ENCODE results near the gene EGFL7. TPM values are rescaled to one million over a fixed set of nuclear protein-coding genes. Genes with fewer than 3 reads are reported as not detected.
A peak's percentile ranks its signal among the peaks of the same experiment; 100 is the strongest.

The EGFL7 gene
- total and polyA plus RNA-seq, 2 of the 8 experiments (the other 6 are each of a cell fraction or from before 2014, with no cell fraction given), result 37.8 to 53.4 TPM

DNA sequence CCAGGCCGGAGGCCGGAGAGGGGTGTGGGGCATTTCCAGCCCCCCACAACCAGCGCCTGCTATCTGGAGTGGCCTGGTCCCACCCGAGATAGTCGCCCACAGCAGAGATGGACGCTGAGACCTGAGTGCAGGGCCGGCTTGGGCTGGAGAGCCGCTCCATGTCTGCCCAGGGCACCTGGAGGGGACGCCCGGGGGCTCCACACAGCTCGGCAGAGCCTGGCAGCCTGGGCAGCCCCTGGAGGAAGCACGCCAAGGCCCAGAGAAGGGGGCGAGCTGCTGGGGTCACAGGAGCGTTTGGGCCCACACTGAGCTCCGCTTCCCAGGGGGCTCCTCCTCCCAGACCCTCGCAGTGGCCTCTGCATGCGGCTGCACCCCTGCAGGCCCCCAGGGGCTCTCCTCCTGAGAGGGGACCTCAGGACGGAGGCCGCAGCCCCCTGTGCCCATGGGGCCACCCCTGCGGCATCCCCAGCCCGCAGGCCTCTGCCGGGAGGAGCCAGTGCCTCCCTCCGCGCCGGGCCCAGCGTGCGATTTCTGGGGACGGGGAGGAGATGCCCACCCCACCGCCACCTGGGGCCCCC is 42.2 kb upstream of the EGFL7 start:
- no peak overlapping the region for H3K18ac ChIP-seq (ENCODE audit: extremely low read depth, low read length)
- no peaks in the 10 kb centered on the region for H3K9me3 ChIP-seq (ENCODE audit: insufficient read depth in 2 of 2, low read depth in 1 of 2, low read length in 1 of 2)
- H3K27me3 ChIP-seq (replicated peaks in 1 of 4; ENCODE audit: control insufficient read depth in 3 of 4, extremely low read depth in 1 of 4, insufficient read depth in 3 of 4, low read length in 3 of 4), result no peaks in the 10 kb centered on the region
- H2BK120ac ChIP-seq (replicated peaks; ENCODE audit: low read depth, low read length), result no peak overlapping the region
- no peaks in the 10 kb centered on the region for H3K79me1 ChIP-seq (ENCODE audit: low read depth, low read length)
- H4K5ac ChIP-seq (ENCODE audit: insufficient read length, low read depth, low read length), result no peak overlapping the region
- H2BK20ac ChIP-seq (ENCODE audit: low read length), result no peak overlapping the region
- WGBS, 2 experiments (ENCODE audit: extremely low coverage in 1 of 2, insufficient coverage in 1 of 2, insufficient read length in 1 of 2, insufficient replicate concordance in 2 of 2, low coverage in 1 of 2, low lambda C conversion rate in 2 of 2, missing lambda C conversion rate in 1 of 2), result 90% methylated on average over 21 of the region's 29 CpGs; no CpG with 5 or more reads in 1 of the 2 experiments
- H3K79me2 ChIP-seq (ENCODE audit: control insufficient read depth in 1 of 2, insufficient read depth in 2 of 2, low read length in 2 of 2), result no peaks in the 10 kb centered on the region
- H3K4ac ChIP-seq (replicated peaks; ENCODE audit: insufficient read length, low read depth, low read length), result no peak overlapping the region
- no peaks in the 10 kb centered on the region for H3K23me2 ChIP-seq (ENCODE audit: low read depth, low read length)
- H3K36me3 ChIP-seq (ENCODE audit: control insufficient read depth in 2 of 4, insufficient read depth in 4 of 4, low read length in 3 of 4), result no peaks in the 10 kb centered on the region
- no peak overlapping the region for H3K23ac ChIP-seq (ENCODE audit: insufficient read length)
- no peak overlapping the region for H3K4me3 ChIP-seq (ENCODE audit: extremely low read depth in 1 of 4, insufficient read depth in 2 of 4, low read depth in 3 of 4, low read length in 4 of 4)
- no peak overlapping the region for H2BK15ac ChIP-seq (ENCODE audit: low read length)
- H3K4me1 ChIP-seq (replicated peaks in 1 of 4; ENCODE audit: control insufficient read depth in 3 of 4, insufficient read depth in 4 of 4, low read length in 3 of 4), result peaks cover 0 to 2% (median under 1%) of the 10 kb centered on the region in 4 experiments; a peak in 3 of 7 replicates
- no peak overlapping the region for H3K9ac ChIP-seq (replicated peaks in 1 of 4; ENCODE audit: extremely low read depth in 1 of 4, low read depth in 3 of 4, low read length in 3 of 4)
- no peak overlapping the region for H2AFZ ChIP-seq (ENCODE audit: low read length)
- H3K56ac ChIP-seq (replicated peaks; ENCODE audit: insufficient read length, low read depth, low read length), result no peak overlapping the region
- no peaks in the 10 kb centered on the region for H4K20me1 ChIP-seq (replicated peaks in 1 of 2; ENCODE audit: control insufficient read depth in 1 of 2, insufficient read depth in 2 of 2, low read length in 2 of 2)
- ChIA-PET CTCF (ENCODE audit: partially characterized antibody) (interaction anchor here (3.0 kb wide), 1 partner anchor 51 kb away, joined by 9 read pairs; no protein-coding TSS in a partner anchor), POLR2A (ENCODE audit: partially characterized antibody) (interaction anchor here (1.1 kb wide), 1 partner anchor 9 kb away, joined by 4 read pairs; no protein-coding TSS in a partner anchor)
- TF ChIP-seq HDAC6 (IDR thresholded peaks at IDR 0.05; ENCODE audit: low read depth, low read length), result no peak
- no peak for TF ChIP-seq JUND (IDR thresholded peaks at IDR 0.05; ENCODE audit: low read length)
- TF ChIP-seq SIN3A (conservative IDR thresholded peaks at IDR 0.05 in 1 of 2, IDR thresholded peaks at IDR 0.05 in 1 of 2; ENCODE audit: low read depth in 1 of 2, low read length in 2 of 2), result no peak
- no peak for TF ChIP-seq BRCA1 (IDR thresholded peaks at IDR 0.05; ENCODE audit: low read depth, low read length)
- TF ChIP-seq, protein P1, sequence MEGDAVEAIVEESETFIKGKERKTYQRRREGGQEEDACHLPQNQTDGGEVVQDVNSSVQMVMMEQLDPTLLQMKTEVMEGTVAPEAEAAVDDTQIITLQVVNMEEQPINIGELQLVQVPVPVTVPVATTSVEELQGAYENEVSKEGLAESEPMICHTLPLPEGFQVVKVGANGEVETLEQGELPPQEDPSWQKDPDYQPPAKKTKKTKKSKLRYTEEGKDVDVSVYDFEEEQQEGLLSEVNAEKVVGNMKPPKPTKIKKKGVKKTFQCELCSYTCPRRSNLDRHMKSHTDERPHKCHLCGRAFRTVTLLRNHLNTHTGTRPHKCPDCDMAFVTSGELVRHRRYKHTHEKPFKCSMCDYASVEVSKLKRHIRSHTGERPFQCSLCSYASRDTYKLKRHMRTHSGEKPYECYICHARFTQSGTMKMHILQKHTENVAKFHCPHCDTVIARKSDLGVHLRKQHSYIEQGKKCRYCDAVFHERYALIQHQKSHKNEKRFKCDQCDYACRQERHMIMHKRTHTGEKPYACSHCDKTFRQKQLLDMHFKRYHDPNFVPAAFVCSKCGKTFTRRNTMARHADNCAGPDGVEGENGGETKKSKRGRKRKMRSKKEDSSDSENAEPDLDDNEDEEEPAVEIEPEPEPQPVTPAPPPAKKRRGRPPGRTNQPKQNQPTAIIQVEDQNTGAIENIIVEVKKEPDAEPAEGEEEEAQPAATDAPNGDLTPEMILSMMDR (IDR thresholded peaks at IDR 0.05; ENCODE audit: control extremely low read depth in 1 of 3, insufficient read depth in 1 of 3, low read depth in 1 of 3, low read length in 3 of 3), result no peak
- H3K4me2 ChIP-seq (ENCODE audit: insufficient read depth in 1 of 2, low read depth in 2 of 2, low read length in 2 of 2), result no peak overlapping the region
- H4K91ac ChIP-seq (replicated peaks; ENCODE audit: insufficient read length, low read length), result no peak overlapping the region
- no peak overlapping the region for H3K27ac ChIP-seq (ENCODE audit: low read depth, low read length)
- H4K8ac ChIP-seq (ENCODE audit: extremely low read depth, insufficient read depth, low read length), result peak overlapping the region; percentile 83
- no peak overlapping the region for H3K14ac ChIP-seq (ENCODE audit: insufficient read length)
- no peak overlapping the region for H2BK5ac ChIP-seq (ENCODE audit: low read depth, low read length)
- H2AK5ac ChIP-seq (ENCODE audit: low read depth, low read length), result no peak overlapping the region
- H2BK12ac ChIP-seq (ENCODE audit: low read depth, low read length), result no peak overlapping the region
- FAIRE-seq, result no peak
- no peak for DNase-seq (ENCODE audit: low read depth in 1 of 2, low spot score in 2 of 2)
